NCI-H524 (cell line): ENCODE measurements around the gene ATP13A3.

ENCODE experiments used
- DNase-seq, 2 experiments: peaks; one replicate each; lab custom pipeline; 2025; lab: John Stamatoyannopoulos, UW

ATP13A3 gene

DNA sequence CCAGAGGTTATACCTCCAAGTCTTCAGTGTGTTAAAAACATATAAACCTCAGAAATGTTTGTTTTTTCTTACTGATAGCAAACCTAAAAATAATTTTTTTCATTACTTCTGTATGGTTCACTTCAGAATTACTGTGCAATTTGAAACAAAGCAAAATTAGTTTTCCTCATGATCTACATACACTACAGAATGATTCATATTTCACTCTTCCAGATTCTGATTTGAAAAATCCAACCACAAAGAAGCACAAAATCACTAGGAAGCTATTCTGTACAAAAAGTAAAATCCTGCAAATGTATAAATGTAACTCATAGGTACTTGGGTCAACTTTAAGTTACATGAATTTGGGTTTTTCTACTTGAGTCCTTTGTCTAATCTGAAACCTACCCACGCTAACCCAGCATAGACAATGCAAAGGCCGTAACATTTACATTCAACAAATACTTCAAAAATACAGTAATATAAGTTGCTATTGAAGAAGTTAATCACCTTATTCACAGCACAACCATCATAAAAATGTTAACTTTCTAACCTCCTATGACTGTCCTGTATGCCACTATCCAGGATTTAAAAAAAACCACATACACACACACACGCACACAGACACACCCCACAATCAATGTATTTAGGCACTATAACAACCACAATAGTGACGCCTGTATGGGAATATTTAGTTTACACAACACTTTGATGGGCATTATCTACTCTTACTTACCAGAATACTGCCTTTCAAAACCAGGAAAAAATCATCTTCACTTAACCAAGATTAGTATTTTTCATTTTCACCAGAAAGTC, 11.5 kb downstream of the ATP13A3 start:
- DNase-seq: no peak

DNA sequence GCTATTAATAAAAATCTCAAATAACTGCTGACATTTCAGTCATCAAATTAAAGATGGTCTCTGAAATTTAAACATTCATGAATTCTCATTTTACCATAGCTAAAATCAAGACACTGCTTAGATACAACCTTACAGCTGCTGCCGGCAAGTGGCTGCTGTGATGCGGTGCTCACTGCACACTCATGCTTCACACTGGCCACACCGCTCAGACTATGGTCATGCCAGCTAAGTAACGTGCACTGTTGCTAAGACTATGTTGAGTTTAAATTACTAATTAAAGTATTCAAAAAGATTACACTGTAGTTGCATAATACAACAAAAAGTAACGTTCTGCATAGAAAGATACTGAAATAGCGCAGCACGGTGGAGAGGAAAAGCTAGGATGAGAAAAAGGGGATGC, 12.1 kb downstream of the ATP13A3 start:
- DNase-seq: no peak

- peak in 1 of 2 experiments; percentile 71 for DNase-seq
These were observed 14.4 kb downstream of the ATP13A3 start for GRCh38 chr3:194472290-194472920.

- no peak for DNase-seq
These were observed 14.9 kb downstream of the ATP13A3 start for GRCh38 chr3:194471863-194472262.

- DNase-seq: no peak
These were observed 16.2 kb downstream of the ATP13A3 start for GRCh38 chr3:194470615-194471014.

GRCh38 chr3:194469977-194470376, 16.8 kb downstream of the ATP13A3 start:
- DNase-seq: no peak

DNA sequence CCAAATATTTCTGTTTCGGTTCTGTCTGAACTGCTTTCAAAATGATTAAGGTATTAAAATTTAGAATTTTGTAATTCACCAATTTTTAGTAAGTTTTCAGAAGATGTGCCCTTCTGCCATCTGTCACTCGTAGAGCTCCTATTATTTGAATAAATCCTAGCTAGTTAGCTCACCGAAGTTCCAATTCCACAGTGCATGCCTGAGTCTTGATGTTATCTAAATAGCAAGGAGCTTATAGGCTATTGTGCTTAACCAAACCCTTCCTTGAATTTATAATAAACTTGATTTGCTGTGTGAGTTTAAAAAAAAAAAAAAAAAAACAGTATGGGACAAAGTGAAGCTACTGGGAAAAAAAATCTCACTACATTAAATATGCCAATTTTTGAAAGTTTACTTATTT, 18.7 kb downstream of the ATP13A3 start:
- peak in 1 of 2 experiments; percentile 29 for DNase-seq

GRCh38 chr3:194466761-194467356, 19.9 kb downstream of the ATP13A3 start:
- no peak for DNase-seq

GRCh38 chr3:194465920-194466570, 20.8 kb downstream of the ATP13A3 start:
- DNase-seq: no peak

GRCh38 chr3:194465246-194465645, 21.6 kb downstream of the ATP13A3 start:
- DNase-seq: no peak

GRCh38 chr3:194464692-194465091, 22.1 kb downstream of the ATP13A3 start:
- no peak for DNase-seq

GRCh38 chr3:194462936-194463335, 23.9 kb downstream of the ATP13A3 start:
- DNase-seq: no peak

DNA sequence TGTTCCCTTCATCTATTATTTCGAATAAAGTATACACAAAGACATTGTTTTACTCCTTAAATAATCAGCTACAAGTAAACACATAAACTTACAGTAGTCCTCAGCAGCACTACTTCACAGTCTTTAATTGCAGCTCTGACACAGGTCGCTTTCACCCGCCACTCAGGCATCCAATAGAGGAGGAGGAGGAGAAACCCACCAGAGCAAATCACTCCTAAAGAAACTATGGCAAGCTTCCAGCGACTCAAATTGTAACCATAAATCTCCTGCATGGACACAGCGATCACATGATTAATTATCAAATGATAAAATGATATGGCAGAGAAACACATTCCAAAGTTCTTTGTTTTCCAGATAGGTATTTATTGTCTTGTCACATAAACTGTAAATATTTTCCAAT, 26.2 kb downstream of the ATP13A3 start:
- DNase-seq: no peak

- DNase-seq: no peak
These were observed 28.7 kb downstream of the ATP13A3 start for GRCh38 chr3:194458131-194458530.

DNA sequence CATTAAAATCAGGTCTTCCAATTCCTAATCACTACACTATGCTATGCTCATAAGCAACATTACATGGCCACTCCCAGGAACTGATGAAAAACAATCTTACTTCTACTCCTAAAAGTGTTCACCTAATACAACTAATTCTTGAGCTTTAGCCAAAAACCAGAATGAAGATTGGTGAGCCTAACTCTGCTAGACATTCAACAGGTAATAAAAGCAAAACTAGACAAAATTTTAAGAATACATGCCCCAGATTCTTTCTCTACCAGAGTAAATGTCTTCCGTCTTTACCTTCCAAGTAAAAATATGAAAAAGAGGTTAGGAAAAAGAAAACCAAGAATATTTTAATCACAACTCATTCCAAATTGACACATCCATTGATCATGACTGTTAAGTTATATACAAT, 31.3 kb downstream of the ATP13A3 start:
- DNase-seq: no peak

DNA sequence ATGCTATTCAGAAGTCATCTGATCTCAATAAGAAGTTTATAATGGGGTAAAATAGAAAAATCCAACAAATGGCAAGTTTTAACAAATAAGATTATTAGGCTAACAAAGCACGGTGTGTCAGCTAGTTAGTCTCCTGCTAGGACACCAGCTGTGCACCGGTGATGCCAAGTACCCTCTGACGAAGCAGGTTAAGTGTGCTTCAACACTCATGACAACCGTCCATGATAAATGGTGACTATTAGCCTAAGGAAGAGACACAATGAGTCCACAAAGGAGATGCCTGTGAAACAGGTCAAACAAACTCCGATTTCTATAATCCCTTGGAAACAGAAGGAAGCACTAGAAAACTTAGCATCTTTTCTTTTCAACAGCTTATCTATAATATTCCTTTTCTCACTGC, 36.5 kb downstream of the ATP13A3 start:
- peak; percentile 29 to 71 for DNase-seq

GRCh38 chr3:194449913-194450312, 36.9 kb downstream of the ATP13A3 start:
- DNase-seq: no peak

DNA sequence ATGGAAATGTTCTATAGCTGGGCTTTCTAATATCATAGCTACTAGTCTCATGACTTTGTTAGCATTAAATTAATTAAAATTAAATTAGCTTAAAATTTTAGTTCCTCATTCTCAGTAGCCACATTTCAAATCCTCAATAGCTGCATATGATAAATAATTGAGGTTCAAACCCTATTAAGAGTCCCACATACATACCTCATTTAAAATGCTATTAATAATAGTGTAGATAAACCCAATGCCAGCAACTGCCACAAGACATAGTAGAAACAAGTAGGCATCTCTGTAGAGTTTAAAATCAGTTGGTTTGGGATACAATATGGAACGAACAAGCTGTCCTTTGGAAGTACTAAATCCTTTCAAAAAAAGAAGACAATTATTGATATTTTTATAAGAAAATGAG, 39.1 kb downstream of the ATP13A3 start:
- DNase-seq: no peak

DNA sequence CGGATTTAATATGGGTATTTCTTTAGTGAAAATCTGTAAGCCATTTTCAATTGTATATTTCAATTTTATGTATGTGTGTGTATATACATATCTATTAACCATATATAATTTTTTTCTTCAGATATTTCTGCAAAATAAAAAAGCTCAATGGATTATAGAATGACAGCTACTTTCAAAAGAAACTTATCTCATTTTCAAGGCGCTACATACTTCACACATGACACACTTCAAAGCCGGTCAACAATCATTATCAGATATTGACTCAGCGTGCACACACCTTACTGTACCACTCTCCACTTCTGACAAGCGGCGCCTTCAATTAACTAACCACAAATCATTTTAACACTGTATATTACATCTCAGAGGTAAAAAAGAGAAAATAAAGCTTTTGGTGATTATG, 39.6 kb downstream of the ATP13A3 start:
- DNase-seq: no peak

- no peak for DNase-seq
These were observed 40.0 kb downstream of the ATP13A3 start for GRCh38 chr3:194446754-194447153.

DNA sequence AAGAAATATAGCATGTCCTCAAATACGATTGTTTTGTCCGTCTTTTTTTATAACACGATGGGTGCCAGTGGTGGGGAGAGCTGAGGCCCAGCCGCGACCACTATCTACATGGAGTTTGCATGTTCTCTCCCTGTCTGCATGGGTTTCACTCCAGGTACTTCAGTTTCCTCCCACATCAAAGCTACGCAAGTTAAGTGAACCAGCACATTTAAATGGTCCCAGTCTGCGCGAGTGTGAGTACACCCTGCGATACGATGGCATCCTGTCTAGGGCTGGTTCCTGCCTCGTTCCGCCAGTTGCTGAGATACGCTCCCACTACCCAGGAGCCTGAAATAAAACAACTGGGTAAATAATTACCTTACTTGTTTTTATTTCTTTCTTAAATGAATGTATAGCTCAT, 40.6 kb downstream of the ATP13A3 start:
- no peak for DNase-seq

- DNase-seq: no peak
These were observed 42.9 kb downstream of the ATP13A3 start for GRCh38 chr3:194443901-194444300.

GRCh38 chr3:194440756-194441155, 46.0 kb downstream of the ATP13A3 start:
- no peak for DNase-seq
